KBM-7 (cell line): Measurements from ENCODE around the gene HPCA.

Experiments used
- DNase-seq: peaks from one replicate; pipeline ENCODE4 v3.0.0-alpha.2; 2015
- in situ Hi-C: fragments of 300-500 bp; cut with MboI; formaldehyde crosslinking; loops from 2 replicates; pipeline ENCODE4 v1.14.3; 2020; ENCODE audit warnings: low sequenced_read_pairs, low pct_unique_long_range_greater_than_20kb, mixed read lengths

HPCA gene

GRCh38 chr1:32870615-32871363 is 15.5 kb upstream of the HPCA start, which contains the start of gene FNDC5:
Gene FNDC5 (minus strand): TSS chr1:32870912.
- DNase-seq: no peak
- in situ Hi-C loops: no loop called here

GRCh38 chr1:32871364-32872191 is 14.7 kb upstream of the HPCA start:
- DNase-seq: no peak
- in situ Hi-C loops: no loop called here

- in situ Hi-C loops: no loop called here
- no peak for DNase-seq
Measured at GRCh38 chr1:32872192-32872460, 14.2 kb upstream of the HPCA start.

- no peak for DNase-seq
- in situ Hi-C loops: no loop called here
Measured at GRCh38 chr1:32873484-32873883, 12.8 kb upstream of the HPCA start.

- no peak for DNase-seq
- in situ Hi-C loops: no loop called here
Measured at GRCh38 chr1:32874860-32875752, 11.2 kb upstream of the HPCA start.

GRCh38 chr1:32876341-32877210 is 9.7 kb upstream of the HPCA start:
- in situ Hi-C loops: no loop called here
- peak; percentile 68 for DNase-seq

- DNase-seq: no peak
- in situ Hi-C loops: no loop called here
Measured at GRCh38 chr1:32877211-32878110, 8.8 kb upstream of the HPCA start.

- no peak for DNase-seq
- in situ Hi-C loops: no loop called here
Measured at GRCh38 chr1:32878183-32878582, 8.1 kb upstream of the HPCA start.

GRCh38 chr1:32878637-32879041 is 7.7 kb upstream of the HPCA start:
- DNase-seq: no peak
- in situ Hi-C loops: no loop called here

- in situ Hi-C loops: no loop called here
- DNase-seq: no peak
Measured at GRCh38 chr1:32881291-32881690, 5.0 kb upstream of the HPCA start.

GRCh38 chr1:32881871-32882850 is 4.1 kb upstream of the HPCA start:
- DNase-seq: no peak
- in situ Hi-C loops: no loop called here

- DNase-seq: no peak
- in situ Hi-C loops: no loop called here
Measured at GRCh38 chr1:32883338-32884031, 2.8 kb upstream of the HPCA start.

GRCh38 chr1:32884032-32884372 is 2.3 kb upstream of the HPCA start:
- in situ Hi-C loops: no loop called here
- DNase-seq: no peak

GRCh38 chr1:32884726-32885125 is 1.6 kb upstream of the HPCA start:
- in situ Hi-C loops: no loop called here
- no peak for DNase-seq

GRCh38 chr1:32885676-32886003 is 651 bp upstream of the HPCA start:
- in situ Hi-C loops: no loop called here
- no peak for DNase-seq

GRCh38 chr1:32886828-32887414 is 630 bp downstream of the HPCA start:
- no peak for DNase-seq
- in situ Hi-C loops: no loop called here
